GM18499 (cell line): ENCODE results near the gene ZNF563.
A peak's percentile ranks its signal among the peaks of the same experiment; 100 is the strongest.

Experiments
- ATAC-seq: cut with Tn5 transposase; IDR thresholded peaks from one replicate; pipeline ENCODE4 v1.9.1; 2021; ENCODE audit warnings: moderate number of reproducible peaks; ENCODE audit not compliant: insufficient read depth, unreplicated experiment

Gene ZNF563

GRCh38 chr19:12295191-12295590, 38.2 kb downstream of the ZNF563 start:
- ATAC-seq, result no peak

- peak; percentile 58 for ATAC-seq
Measured at GRCh38 chr19:12294249-12295158, 38.9 kb downstream of the ZNF563 start, which contains the start of gene ZNF44. TSS of gene ZNF44 (minus strand) at chr19:12294883. CDS start at chr19:12294694, 189 bp downstream.

- ATAC-seq, result no peak
Measured at GRCh38 chr19:12293777-12294248, 39.6 kb downstream of the ZNF563 start.

- no peak for ATAC-seq
Measured at GRCh38 chr19:12289790-12290065, 43.7 kb downstream of the ZNF563 start.

GRCh38 chr19:12287958-12288500, 45.4 kb downstream of the ZNF563 start:
- no peak for ATAC-seq

- no peak for ATAC-seq
Measured at GRCh38 chr19:12284631-12285030, 48.8 kb downstream of the ZNF563 start.

- ATAC-seq, result no peak
Measured at GRCh38 chr19:12284226-12284625, 49.2 kb downstream of the ZNF563 start.

- no peak for ATAC-seq
Measured at GRCh38 chr19:12278713-12279112, 54.7 kb downstream of the ZNF563 start.

- no peak for ATAC-seq
Measured at GRCh38 chr19:12272980-12273901, 60.2 kb downstream of the ZNF563 start.

- no peak for ATAC-seq
Measured at GRCh38 chr19:12272386-12272785, 61.0 kb downstream of the ZNF563 start.

GRCh38 chr19:12270854-12271253, 62.6 kb downstream of the ZNF563 start:
- no peak for ATAC-seq
